Measurements from ENCODE around the gene KLHL2. TPM values are rescaled to one million over a fixed set of nuclear protein-coding genes. Genes with fewer than 3 reads are reported as not detected.
"Not testable (repeated sequence)": the region's sequence is repeated elsewhere in the genome, so short reads cannot be mapped to it uniquely, and the experiment has no call there.

KLHL2 gene, protein sequence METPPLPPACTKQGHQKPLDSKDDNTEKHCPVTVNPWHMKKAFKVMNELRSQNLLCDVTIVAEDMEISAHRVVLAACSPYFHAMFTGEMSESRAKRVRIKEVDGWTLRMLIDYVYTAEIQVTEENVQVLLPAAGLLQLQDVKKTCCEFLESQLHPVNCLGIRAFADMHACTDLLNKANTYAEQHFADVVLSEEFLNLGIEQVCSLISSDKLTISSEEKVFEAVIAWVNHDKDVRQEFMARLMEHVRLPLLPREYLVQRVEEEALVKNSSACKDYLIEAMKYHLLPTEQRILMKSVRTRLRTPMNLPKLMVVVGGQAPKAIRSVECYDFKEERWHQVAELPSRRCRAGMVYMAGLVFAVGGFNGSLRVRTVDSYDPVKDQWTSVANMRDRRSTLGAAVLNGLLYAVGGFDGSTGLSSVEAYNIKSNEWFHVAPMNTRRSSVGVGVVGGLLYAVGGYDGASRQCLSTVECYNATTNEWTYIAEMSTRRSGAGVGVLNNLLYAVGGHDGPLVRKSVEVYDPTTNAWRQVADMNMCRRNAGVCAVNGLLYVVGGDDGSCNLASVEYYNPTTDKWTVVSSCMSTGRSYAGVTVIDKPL
- total RNA-seq (2014; rRNA removed): 22.2 and 25.6 TPM in 2 replicates
- polyA plus RNA-seq (2012): 5.3 TPM

DNA sequence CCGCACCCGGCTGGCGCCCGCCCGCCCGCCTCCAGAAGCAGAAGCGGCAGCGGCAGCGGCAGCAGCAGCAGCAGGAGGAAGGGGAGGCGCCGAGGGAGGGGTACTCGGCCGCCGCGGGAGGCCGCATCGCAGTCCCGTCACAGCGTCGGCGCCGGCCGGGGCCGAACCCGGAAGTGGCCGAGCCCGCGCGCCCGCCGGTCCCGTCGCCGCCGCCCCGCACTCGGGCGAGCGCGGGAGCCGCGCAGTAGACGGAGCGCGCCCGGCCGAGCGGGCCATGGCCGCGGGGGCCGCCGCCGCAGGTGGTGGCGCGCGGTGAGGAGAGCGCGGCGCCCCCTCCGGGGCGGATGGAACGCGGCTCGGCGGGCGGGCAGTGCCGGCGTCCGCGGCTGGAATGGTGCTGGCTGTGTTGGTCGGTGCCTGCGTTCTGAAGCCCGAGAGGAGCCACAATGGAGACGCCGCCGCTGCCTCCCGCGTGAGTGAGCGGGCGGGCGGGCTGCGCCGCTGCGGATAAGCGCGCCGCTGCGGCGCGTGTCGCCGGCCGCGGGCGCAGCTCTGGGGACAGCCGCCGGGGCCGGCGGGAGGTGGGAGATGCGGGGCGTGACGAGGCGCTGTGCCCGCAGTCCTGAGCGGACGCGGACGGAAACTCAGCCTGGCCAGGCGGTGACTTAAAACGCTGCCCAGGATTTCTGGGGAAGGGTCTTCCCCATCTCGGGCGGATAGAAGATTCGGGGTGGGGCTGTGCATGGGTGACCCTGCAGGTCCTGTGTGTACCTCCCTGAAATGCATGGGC is at the start of gene KLHL2:
TSS of gene KLHL2 (plus strand) at position 131 of the 790 bp plus-strand sequence. CDS start at position 447, 316 bp downstream.
- DNase-seq (ENCODE audit: low read depth): peak; percentile 55

DNA sequence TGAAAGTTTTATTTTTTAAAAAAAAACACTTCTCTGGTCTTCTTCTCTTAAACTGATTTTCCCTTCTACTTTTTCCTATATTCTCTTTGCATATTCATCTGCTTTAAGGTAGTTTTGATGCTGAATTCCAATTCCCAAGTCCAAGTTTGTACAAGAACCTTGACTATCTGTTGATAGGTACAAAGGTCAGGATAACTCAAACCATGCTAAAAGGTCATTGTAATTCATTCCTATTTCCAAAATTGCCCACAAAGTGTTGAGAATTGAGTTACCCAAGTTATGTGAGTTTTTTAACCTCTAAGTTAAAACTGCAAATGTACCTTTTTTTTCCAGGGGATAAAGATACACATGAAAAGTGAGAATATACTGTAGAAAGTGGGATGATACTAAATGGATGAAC is 48.6 kb upstream of the KLHL2 start:
- no peak for DNase-seq (ENCODE audit: low read depth)

DNA sequence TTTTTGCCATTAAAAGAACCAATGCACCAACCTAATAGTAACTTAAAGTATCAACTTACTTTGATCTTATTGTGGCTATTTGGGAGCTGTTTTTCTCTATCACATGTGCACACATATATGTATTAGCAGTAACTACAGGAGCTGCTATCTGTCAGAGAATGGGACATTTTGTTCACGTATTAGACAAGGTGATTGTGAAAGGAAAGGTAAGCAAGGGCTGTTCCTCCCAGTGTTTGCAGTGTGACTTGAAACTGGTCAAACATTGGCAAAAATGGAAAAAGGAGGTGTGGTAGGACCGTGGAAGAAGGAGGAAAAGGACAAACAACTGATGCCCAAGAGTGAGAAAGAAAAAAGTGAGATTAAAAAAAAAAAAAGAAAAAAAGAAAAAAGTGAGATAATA is 43.1 kb upstream of the KLHL2 start:
- no peak for DNase-seq (ENCODE audit: low read depth)

DNA sequence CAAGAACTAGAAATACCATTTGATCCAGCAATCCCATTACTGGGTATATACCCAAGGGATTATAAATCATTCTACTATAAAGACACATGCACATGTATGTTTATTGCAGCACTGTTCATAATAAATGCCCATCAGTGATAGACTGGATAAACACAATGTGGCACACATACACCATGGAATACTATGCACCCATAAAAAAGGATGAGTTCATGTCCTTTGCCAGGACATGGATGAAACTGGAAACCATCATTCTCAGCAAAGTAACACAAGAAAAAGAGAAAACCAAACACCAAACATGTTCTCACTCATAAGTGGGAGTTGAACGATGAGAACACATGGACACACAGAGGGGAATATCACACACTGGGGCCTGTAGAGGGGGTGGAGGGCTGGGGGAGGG is 40.5 kb upstream of the KLHL2 start:
- not testable (repeated sequence) for DNase-seq (ENCODE audit: low read depth)

DNA sequence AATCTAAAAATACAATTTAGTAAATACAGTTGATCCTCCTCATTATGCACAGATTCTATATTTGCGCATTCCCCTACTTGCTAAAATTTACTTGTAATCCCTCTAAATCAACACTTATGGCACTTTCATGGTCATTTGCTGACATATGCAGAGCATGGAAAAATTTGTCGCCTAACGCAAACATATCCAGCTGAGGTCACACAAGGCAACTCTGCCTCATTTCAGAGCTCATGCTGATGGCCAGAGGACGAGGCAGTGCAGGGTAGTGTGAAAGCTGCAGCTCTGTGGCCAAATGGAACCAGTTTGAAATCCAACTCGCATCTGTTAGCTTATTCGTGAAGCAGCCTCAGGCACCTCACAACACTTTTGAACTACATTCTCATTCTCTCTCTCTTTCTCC is 39.7 kb upstream of the KLHL2 start:
- DNase-seq (ENCODE audit: low read depth): no peak

DNA sequence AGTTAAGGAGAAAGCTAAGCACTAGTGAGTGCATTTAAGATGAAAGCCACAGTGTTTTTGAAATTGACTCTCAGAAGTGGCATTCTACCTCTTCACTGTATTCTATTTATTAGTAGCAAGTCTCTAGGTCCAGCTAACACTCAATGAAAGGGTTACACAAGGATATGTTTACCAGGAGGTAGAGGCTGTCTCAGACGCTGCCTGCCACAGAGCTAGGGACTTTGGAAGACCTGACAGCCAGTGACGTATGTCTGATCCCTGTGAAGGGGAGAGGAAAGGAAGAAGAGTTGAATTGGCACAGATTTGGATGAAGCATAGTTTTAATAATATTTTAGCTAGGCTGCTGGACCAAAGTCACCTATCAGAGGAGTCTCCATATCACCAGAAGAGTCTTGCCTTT is 36.5 kb upstream of the KLHL2 start:
- no peak for DNase-seq (ENCODE audit: low read depth)

DNA sequence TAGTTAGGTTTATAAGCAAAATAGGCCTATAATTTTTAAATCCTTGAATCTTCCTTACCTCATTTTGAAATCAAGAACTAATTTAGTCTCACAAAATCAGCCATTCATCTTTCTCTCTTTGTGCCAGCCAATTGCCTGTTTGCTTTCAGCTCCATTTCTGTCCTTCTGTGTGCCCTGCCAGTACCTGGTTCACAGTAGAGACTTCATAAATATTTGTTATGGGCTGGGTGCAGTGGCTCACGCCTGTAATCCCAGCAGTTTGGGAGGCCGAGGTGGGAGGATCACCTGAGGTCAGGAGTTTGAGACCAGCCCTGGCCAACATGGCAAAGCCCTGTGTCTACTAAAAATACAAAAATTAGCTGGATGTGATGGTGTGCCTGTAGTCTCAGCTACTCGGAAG is 31.9 kb upstream of the KLHL2 start:
- not testable (repeated sequence) for DNase-seq (ENCODE audit: low read depth)

DNA sequence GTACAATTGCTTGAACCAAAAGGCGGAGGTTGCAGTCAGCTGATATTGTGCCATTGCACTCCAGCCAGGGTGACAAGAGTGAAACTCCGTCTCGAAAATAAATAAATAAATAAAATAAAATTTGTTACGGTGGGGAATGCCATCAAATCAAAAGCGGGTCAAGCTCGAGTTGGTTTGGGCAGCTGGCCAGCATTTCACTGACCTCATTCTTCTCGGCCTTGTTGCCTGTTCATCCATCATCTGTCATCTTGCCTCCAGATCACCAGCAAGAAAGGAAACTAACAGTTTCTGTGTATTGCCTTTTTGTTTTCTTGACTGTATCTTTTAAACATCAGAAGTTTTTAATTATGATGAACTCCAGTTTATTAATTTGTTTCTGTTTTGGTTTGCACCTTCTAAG is 31.5 kb upstream of the KLHL2 start:
- no peak for DNase-seq (ENCODE audit: low read depth)

DNA sequence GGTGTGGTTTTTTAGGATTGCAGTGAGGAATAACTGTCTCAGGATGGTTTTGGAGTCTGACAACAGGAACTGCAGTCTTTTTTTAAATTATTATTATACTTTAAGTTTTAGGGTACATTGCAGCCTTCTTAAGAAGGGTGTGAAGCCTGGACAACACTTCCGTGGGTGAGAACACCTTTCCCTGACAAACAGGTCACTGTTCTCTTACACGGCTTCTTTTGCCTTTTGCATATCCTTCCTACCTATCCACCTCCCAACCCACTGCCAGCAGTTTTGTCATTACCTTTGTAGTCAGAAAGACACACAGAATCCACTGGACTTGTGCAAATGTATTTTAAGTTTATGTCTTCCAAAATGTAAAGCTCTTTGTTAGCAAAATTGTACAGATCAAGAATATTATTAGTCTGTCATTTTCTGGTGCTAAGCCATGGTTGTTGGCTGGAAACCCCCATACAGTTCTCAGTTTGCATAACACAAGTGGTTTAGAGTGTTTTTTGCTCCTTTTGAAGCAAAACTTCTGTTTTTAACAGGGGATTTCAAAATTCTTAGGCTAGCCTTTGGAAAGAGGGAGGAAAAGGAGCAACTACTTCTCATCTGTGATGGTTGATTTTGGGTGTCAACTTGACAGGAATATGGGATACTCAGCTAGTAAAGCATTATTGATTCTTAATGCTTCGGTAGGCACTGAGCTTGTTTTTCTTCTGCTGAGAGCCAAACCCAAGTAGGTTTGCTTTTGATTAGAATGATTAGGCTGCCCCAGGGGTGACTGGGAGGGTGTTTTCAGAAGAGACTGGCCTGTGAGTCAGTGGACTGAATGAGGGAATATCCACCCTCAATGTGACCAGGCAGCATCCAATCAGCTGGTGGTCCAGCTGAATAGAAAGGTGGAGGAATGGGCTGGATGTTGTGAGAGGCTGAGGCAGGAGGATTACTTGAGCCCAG is 29.4 kb upstream of the KLHL2 start:
- DNase-seq (ENCODE audit: low read depth): no peak

DNA sequence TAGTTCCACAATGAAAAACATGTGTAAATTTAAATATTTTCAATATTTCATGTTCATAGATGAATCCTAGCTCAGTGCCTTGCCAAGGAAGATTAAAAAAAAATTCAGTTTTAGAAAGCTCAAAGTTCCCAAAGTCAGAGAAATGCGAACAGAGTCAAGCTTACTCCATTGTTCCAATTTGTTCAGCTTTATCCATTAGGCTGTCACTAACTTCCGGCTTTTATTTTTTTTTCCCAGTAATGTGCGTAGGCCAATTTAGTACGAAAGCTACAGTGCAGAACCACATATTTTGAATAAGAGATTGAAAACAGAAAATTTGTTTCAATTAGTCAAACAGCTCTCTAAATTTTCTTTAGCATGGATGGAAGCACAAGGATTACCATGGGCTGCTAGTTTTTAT is 23.1 kb upstream of the KLHL2 start:
- DNase-seq (ENCODE audit: low read depth): no peak

DNA sequence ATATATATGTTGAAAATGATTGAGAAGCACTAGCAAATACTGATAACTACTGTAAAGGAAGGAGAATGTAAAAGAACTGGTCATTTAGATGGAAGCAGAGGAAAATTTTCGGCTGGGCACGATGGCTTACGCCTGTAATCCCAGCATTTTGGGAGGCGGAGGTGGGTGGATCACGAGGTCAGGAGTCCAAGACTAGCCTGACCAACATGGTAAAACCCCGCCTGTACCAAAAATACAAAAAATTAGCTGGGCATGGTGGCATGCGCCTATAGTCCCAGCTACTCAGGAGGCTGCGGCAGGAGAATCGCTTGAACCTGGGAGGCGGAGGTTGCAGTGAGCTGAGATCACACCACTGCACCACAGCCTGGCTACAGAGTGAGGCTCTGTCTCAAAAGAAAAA is 22.4 kb upstream of the KLHL2 start:
- DNase-seq (ENCODE audit: low read depth): not testable (repeated sequence)

DNA sequence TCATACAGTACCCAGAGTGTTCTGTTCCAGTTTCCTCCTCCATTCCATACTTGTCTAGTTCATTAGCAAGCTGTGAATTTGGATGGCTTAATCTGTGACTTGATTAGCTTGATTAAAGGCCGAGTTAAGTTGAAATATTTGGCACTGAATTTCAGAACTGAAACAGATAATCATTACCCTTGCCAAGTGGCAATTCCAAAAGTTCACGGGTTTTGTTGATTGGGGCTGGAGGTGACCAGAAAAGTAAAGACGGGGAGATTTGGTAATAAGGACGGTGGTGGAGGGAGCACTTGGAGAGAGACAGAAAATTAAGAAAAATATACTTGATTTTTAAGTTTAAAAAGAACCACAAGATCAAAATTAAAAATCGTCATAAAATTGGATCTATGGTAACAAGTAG is 21.9 kb upstream of the KLHL2 start:
- no peak for DNase-seq (ENCODE audit: low read depth)

DNA sequence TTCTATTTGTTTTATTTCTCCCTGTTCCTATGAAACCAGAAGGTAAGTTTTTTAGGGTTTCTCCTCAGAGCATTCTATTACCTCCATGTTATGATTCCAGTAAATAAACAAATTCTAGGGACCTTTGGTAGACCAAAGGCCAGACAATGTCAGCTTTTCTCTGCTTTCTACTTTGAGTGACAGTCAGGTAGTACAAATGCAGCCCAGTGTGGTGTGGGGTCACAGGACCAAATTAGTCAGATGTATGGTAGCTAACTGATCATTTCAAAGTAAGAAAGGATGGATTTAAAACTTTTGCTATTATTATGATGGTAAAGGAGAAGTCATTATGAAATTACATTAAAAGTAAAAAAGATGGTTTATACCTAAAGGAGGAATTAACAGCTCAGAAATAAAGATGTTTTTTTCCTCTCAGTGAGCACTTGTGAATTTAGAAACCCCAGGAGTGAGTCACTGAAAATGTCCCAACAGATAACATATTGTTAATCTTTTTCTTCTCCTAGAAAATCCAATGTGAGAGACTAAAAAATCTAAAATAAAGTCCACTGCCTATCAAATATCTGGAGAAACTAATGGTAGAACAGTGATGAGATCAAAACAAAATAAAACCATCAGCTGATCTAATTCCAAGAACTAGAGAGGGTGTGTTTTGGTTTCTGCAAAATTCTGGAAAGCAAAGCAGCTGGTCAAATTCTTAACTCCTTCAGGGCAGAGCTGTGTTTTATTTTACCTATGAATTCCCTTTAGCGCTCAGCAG is 16.6 kb upstream of the KLHL2 start:
- DNase-seq (ENCODE audit: low read depth): no peak

DNA sequence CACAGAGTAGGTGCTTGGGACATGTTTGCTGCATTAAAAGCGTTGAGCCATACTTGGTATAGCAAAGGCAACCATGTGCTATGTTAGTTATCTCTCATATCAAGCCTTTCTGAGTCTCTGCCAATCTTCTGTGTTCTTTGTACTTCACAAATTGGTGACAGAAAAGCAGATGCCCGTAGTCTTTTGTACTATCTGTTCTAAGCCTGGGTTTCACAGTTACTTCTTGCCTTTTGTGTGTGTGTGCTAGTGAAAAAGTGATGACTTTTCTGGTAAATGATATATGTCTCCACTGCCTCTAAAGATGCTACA is 16.1 kb upstream of the KLHL2 start:
- no peak for DNase-seq (ENCODE audit: low read depth)

DNA sequence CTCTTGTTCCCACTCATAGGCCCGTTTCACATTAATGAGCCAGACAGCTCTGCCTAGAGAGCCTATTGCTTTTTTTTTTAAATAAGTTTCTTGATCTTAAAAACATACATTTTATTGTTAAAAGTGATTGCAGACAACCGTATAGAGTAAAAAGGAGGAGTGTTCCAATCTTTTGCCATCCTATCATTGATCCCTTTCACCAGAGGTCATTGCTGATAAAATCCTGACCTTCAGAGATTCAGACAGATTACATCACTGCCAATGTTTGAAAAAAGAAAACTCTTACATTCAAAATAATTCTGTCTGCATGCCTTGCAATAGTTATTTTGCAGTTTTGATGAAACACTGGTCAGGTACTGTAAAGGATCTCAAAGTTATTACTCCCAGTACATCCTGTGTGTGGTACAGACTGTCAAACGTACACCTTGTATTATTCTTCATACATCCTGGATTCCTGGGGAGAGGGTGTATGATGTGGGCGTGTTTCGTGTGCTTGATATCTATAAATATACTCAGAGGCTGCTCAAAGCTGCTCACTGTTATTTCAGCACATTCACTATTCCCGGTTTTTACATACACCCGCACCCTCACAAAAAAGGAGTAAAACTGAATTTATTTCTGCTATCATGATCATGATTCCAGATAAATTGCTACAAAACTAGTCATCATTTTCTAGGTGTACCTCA is 15.4 kb upstream of the KLHL2 start:
- DNase-seq (ENCODE audit: low read depth): no peak

DNA sequence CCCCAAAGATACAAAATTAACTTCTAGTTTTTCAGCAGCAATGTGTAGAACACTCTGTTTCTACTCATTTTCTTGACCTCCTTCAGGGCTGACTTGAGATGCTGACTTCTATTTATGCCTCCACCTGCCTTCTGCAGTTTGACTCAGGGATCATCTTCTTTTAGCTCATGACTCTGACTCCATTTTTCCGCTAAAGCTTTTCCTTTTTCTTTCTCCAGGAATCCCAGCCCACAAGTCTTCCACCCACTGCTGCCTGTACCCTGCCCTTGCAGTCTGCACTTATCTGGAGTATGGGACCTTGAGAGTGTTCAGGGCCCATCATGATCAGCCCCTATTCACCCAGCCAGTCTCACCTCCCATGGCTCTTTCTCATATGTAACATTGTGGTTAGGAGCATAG is 14.9 kb upstream of the KLHL2 start:
- no peak for DNase-seq (ENCODE audit: low read depth)

DNA sequence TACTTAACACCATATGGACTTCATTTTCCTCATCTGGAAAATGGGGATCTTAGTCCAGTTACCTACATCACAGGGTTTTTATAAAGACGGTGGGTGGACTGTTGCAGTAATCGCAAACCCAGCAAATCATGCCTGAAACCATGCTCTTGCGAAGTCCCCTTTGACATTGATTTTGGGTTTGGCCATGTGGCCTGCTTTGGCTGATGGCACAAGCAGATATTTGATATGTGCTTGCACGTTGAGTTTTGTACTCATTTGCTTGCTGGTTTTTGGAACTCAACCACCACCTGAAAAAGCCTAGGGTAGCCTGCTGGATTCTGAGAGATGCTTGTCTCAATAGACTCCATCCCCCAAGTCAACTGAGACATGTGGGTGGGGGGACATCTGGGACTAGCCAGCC is 14.4 kb upstream of the KLHL2 start:
- DNase-seq (ENCODE audit: low read depth): no peak

DNA sequence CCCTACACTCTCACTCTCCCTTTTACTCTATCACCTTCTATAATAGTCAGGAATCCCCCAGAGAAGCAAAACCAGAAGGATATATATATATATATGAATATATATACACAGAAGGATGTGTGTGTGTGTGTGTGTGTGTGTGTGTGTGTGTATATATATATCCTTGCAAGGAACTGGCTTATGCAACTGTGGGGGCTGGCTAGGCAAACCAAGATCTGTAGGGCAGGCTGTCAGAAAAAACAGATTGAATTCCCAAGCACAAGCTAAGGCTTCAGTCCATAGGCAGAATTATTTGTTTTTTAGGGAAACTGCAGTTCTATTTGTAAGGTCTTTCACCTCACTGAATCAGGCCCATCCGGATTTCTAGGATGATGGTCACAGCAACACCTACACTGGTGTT is 13.0 kb upstream of the KLHL2 start:
- DNase-seq (ENCODE audit: low read depth): no peak

DNA sequence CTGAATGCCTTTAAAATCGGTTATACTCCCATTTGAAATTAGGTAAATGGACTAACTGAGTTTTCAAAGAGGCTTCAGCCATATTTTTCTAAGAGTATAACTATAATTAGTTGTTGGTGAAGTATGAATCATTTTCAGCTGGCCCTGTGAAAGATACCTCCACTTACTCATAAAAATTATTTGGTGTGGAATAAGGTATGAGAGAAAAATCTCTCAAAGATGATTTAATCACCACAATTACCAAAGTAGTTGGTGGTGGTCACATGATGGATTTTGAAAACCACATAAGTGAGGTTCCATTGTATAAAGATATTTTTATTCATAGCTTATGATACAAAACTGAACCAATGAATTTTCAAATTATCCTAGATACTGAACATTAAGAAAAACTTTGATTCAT is 9.0 kb upstream of the KLHL2 start:
- peak; percentile 48 for DNase-seq (ENCODE audit: low read depth)

DNA sequence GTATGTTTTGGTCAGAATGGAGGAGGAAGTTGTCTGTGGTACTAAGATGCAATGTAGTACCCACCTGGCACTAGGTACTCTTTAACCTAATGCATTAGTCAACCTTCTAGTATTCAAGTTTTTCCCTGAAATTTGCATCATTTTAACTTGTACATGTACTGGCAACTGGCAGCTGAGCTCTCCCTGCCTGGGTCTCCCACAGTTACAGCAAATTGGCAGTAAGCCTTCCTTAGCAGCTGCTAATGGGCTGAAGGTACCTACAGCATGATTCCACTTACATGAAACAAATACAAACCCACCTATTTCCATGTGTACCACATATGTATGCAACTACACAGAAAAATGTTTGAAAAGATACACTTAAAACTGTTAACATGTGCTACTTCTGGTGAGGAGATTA is 8.1 kb upstream of the KLHL2 start:
- peak; percentile 46 for DNase-seq (ENCODE audit: low read depth)

All from LHCN-M2 (cell line).